ENCODE measurements around the gene ABHD17B.
"Not testable (repeated sequence)": the region's sequence is repeated elsewhere in the genome, so short reads cannot be mapped to it uniquely, and the experiment has no call there.

Gene ABHD17B

DNA sequence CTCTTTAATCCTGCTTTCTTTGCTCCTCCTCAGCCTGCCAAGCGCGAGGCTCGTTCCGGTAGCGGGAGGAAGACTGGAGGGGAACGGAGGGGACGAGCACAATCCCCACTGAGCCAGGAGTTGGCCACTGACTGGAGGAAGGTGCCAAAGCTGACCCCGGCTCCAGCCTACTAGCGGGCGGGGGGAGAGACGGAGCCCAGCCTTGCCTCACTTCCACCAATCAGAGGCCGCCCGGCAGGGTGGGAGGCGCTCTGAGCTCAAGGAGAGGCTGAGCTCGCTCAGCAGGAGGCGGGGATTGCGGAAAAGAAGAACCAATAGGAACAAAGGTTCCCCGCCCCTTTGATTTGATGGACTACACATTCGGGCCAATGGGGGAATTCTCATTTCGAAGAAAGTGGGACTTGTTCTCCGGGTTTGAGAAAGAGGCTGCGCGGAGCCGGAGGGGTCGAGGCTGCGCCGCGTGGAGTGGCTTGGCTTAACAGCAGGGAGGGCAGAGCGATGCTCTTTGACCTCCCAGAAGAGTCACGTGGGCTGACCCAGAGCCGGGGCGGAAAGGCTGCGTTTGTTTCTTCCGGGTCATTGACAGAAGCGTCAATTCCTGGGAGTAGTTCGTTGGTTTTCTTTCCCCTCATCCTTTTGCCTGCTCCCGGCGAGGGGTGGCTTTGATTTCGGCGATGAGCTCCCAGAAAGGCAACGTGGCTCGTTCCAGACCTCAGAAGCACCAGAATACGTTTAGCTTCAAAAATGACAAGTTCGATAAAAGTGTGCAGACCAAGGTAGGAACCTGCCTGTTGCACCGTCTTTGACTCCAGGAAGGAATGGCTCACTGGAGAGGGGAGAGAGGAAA is at the start of gene ABHD17B, which contains the start of gene C9orf85:
Gene ABHD17B, minus strand, starts transcription at position 133 of the 847 bp plus-strand sequence. CDS start 36,113 bp downstream, outside the sequence.
Gene C9orf85, plus strand, starts transcription at position 579 of the 847 bp plus-strand sequence. Its CDS starts 96 bp downstream, at position 675.
- TF ChIP-seq, protein P1, sequence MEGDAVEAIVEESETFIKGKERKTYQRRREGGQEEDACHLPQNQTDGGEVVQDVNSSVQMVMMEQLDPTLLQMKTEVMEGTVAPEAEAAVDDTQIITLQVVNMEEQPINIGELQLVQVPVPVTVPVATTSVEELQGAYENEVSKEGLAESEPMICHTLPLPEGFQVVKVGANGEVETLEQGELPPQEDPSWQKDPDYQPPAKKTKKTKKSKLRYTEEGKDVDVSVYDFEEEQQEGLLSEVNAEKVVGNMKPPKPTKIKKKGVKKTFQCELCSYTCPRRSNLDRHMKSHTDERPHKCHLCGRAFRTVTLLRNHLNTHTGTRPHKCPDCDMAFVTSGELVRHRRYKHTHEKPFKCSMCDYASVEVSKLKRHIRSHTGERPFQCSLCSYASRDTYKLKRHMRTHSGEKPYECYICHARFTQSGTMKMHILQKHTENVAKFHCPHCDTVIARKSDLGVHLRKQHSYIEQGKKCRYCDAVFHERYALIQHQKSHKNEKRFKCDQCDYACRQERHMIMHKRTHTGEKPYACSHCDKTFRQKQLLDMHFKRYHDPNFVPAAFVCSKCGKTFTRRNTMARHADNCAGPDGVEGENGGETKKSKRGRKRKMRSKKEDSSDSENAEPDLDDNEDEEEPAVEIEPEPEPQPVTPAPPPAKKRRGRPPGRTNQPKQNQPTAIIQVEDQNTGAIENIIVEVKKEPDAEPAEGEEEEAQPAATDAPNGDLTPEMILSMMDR (IDR thresholded peaks at IDR 0.05; ENCODE audit: extremely low read depth, missing control alignments): no peak
- DNase-seq (ENCODE audit: low spot score): peak; percentile 97

DNA sequence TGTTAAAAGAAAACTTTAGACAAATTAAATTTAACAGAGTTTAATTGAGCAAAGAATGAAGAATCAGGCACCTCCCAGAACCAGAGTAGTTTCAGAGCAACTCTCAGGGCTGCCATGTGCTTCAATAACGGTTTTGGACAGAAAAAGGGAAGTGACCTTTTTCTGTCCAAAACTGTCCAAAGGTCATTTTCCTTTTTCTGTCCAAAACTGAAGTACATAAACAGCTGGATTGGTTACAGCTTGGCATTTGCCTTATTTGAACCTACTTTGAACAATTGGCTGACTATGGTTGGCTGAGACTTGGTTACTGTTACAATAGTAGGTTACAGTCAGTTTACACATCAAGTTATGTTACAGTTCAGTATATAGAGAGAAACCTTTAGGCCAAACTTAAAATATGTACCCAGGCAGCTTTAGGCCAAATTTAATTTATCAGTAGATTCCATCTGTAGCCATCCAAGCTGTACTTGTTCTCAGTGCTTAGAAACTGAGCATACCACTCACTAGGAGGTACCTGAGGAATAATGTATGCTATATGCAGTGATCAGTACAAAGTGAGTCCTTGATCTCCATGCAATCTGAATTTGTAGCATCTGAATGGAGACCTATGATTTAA is 44.4 kb upstream of the ABHD17B start:
- TF ChIP-seq, protein P1 (IDR thresholded peaks at IDR 0.05; ENCODE audit: extremely low read depth, missing control alignments): no peak
- no peak for DNase-seq (ENCODE audit: low spot score)

DNA sequence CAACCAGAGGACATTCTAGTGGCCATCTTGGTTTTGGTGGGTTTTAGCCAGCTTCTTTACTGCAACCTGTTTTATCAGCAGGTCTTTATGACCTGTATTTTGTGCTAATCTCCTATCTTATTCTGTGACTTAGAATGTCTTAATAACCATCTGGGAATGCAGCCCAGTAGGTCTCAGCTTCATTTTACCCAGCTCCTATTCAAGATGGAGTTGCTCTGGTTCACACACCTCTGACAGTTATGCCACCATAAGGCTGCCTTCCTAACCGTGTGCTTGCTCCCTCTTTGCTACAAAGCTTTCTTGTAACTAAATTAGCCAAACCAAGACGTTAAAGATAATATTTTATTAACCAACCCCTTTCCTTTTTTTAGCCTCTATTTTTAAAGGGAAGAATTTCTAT is 43.7 kb upstream of the ABHD17B start:
- DNase-seq (ENCODE audit: low spot score): not testable (repeated sequence)

DNA sequence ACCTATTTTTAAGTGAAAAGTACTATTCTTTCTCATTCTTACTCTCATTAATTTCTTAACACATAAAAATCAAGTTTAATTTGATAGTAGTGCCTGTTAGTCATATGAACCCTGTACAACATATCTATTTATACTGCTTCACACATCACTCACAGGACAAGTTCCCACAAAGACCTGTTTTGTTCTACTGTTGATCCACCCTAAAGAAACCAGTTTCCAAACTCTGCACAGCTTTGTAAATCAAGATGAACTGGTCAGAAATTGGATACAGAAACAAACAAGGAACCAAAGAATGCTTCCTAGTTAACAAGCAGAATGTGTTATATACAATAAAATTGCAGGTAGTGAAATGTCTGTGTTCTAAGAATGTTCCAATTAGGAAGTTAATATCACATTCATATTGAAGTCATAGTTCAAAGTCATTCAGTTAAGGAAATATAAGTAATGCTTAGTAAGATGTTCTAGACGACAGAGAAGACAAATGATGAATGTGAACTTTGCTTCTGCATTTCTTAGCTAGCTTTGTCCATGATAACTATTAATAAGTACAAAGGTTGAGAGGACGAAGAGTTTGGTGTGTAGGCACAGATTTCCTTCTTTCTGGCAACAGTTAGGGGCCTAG is 33.9 kb upstream of the ABHD17B start:
- no peak for DNase-seq (ENCODE audit: low spot score)
- TF ChIP-seq, protein P1 (IDR thresholded peaks at IDR 0.05; ENCODE audit: extremely low read depth, missing control alignments): no peak

DNA sequence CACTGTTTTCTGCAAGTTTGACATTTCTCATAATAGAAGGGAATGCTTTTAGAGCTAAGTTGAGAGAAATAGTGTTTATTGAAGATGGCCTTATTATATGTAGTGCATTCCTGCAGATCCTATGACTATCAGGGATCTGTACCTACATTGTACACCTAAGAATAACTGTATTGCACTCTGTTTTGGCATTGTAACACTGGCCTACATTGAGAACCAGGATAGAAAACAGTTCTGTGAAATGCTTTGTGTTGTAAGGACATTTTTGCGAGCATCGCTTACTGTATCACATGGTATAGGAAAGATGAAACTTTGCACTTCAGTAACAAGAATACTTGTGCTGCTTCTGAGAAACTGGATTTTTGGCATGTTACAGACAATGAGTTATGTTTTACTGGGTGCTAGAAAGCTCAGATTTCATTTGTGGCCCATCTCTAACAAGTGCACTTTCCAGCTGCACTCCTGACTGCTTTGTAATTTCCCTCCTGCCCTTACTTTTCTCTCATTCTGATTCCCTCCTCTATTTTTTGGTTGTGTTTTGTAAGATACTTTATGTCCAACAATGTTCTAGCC is 31.1 kb upstream of the ABHD17B start:
- TF ChIP-seq, protein P1 (IDR thresholded peaks at IDR 0.05; ENCODE audit: extremely low read depth, missing control alignments): no peak
- DNase-seq (ENCODE audit: low spot score): no peak

DNA sequence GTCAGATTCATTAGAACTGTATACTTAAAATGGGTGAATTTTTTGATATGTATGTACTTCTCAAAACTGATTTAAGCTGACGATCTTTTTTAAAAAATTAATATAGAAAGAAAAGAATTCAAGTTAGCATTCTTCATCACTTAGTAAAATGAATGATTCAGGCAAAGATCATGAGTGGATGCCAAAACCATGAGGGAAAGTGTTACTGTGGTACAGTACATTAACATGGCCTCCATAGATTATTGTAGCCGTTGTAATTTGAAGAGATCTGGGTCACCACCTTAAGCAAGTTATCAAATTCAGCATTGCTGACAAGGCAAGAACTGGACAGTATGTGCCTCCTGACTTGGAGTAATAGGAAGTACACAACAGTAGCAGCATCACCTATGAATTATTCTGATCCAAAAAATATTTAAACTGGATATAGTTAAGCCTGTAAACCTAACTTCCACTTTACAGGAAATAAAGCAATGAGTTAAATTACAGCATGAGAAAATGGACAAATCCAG is 30.1 kb upstream of the ABHD17B start:
- TF ChIP-seq, protein P1 (IDR thresholded peaks at IDR 0.05; ENCODE audit: extremely low read depth, missing control alignments): no peak
- no peak for DNase-seq (ENCODE audit: low spot score)

DNA sequence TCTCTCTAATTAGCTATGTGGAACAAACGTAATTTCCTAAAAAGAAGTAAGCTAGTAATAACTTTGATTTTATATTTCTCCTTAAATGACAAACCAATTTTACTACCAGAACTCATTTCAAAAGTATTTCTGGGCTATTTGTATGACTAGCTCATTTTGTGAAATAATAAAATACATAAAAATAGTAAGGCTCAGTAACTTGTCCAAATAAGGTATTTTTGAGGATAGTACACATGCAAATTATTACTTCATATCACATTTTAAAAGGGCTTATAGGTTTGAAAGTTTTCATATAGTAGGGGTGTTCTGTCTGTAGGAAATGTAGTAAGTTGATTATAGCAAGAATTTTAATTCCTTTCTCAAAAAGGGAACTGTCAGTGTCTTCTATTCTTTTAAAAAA is 26.9 kb upstream of the ABHD17B start:
- TF ChIP-seq, protein P1 (IDR thresholded peaks at IDR 0.05; ENCODE audit: extremely low read depth, missing control alignments): no peak
- no peak for DNase-seq (ENCODE audit: low spot score)
